HG02763 (cell line): ENCODE results near the gene SF3B3.
"Not testable (repeated sequence)": the region's sequence is repeated elsewhere in the genome, so short reads cannot be mapped to it uniquely, and the experiment has no call there.

Experiments used
- ATAC-seq: cut with Tn5 transposase; IDR thresholded peaks from one replicate; pipeline ENCODE4 v1.9.1; 2021; ENCODE audit warnings: mild to moderate bottlenecking, moderate library complexity; ENCODE audit not compliant: unreplicated experiment

The SF3B3 gene

DNA sequence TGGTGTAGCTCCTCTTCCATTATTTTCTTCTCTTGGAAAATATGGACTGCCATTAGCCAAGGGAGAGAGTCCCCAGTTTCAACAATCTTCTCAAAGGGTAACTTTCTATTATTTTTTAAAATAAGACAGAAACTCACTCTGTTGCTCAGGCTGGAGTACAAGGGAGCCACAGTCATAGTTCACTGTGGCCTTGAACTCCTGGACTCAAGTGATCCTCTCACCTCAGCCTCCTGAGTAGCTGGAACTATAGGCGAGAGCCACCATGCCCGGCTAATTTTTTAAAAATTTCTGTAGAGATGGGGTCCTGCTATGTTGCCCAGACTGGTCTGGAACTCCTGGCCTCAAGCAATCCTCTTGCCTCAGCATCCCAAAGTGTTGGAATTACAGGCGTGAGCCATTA lies 13.4 kb upstream of the SF3B3 start:
- ATAC-seq, result no peak

DNA sequence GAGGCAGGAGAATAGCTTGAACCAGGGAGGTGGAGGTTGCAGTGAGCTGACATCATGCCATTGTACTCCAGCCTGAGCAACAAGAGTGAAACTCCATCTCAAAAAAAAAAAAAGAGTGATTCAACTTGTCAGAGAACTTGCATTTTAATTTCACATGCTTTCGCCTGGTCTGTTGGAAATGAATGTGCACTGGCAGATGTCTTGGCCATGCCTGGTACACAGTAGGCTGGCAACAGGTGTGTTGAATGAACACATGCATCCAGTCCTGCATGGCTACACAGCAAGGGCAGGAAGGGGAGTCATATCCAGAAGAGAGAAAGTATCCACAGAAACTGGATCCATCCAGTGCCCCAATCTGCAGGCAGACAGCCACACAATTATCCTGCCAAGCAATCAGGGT lies 11.8 kb upstream of the SF3B3 start:
- ATAC-seq, result no peak

DNA sequence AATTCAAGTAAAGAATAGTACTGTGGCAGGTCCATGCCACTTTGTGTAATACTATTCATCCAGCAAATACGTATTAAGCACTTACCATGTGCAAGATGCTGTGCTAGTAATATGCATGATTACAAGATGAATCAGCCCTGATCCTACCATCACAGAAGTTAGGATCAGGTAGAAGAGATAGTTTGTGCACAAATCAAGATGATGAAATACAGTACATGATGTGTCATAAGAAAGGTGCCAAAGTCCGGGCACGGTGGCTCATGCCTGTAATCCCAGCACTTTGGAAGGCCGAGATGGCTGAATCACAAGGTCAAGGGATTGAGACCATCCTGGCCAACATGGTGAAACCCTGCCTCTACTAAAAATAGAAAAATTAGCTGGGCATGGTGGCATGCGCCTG lies 11.2 kb upstream of the SF3B3 start:
- no peak for ATAC-seq

DNA sequence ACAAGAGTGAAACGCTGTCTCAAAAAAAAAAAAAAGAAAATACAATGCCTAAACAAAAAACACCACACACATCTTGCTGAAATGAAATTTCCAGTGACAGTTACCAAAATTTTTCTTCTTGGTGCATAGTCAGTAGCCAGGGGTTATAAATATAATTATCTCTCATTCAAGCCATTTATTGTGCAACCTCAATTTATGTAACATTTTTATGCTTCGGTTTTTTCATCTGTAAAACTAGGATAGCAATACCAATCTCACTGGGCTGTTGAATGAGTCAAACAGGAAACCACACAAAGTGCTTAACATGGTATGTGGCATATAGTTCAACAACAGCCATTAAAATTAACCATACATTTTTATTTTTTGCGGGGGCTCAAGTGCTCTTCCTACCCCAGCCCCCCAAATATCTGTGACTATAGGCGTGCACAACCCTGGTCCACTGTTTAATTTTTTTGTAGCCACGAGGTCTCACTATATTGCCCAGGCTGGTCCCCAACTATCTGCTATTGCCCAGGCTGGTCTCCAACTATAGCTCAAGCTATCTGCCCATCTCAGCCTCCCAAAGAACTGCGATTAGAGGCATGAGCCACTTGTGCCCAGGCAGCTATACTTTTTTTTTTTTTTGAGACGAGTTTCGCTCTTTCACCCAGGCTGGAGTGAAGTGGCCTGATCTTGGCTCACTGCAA lies 2.9 kb upstream of the SF3B3 start:
- ATAC-seq, result no peak

DNA sequence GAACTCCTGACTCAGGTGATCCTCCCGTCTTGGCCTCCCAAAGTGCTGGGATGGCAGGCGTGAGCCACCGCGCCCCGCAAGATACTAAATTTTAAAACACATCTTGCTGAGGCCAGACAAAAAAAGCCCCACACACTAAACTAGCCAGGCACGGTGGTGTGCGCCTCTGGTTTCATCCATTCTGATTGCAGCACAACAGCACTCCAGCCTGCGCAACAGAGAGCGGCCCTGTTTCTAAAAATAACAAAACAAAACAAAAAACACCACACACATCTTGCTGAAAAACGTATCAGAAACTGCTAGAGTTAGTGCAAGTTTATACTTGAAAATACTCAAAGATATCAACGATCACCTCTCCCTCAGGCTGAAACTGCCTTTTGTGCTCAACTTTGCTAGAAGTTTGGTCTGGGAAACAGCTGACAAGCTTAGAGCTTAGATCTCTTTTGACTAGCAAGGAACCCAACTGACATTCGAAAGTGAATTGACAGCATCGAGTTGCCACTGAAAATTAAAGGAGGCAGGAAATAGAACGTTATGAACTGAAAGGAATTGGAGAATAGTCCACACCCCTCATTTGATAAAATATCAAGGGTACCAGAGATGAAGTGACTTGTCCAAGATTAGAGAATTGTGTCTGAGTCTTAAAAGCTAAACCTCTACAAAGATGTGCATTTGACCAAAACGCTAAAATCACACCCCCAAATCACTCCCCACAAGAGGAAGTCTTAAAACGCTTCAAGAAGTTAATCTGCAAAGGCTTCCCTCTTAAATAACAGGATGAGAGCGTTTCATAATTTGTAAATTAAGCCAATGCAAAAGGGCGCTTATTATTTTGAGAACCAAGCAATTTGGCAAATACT lies 1.2 kb upstream of the SF3B3 start:
- no peak for ATAC-seq

DNA sequence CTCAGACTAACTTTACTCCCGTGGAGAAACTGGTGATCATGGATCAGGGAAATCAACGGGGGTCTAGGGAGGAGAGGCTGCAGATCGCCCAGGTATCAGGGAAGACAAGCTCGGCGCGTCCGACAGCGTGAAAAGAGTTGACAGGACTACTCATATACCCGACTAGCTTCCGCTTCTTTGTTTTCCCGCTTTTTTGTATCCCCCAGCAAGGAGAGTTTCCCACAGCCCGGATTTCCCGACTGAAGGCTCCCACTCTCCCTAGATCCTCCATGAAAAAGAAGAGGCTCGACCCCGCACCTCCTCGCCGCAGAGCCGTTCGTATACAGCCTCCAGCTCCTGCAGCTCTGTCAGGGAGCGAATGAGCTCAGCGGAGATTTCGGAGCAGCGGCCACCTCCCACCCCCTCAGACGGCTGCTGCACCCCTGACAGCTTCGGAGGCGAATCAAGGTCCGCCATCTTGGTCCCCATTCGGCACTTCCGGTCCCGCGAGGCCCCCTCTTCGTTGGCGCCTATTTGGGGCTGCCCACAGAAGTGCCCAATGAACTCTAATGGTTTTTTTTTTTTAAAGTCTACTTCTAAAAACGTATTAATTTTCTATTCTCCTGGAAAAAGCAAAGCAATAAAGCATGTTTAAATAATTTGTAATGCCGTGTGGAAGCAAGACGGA lies 407 bp upstream of the SF3B3 start, which contains the start of gene COG4:
TSS of gene COG4 (minus strand) at position 479 of the 667 bp plus-strand sequence. CDS start at position 468, 11 bp downstream.
- peak; percentile 55 for ATAC-seq

DNA sequence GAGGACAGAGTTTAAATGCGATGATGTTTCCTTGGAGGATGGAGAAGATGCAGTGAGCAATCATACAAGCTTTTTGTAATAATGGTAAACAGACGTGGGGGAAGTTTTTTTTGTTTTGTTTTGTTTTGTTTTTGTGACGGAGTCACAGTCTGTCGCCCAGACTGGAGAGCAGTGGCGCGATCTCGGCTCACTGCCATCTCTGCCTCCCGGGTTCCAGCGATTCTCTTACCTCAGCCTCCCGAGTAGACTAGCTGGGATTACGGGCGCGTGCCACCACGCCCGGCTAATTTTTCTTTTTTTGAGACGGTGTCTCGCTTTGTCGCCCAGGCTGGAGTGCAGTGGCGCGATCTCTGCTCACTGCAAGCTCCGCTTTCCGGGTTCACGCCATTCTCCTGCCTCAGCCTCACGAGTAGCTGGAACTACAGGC lies 796 bp downstream of the SF3B3 start:
- ATAC-seq, result not testable (repeated sequence)

DNA sequence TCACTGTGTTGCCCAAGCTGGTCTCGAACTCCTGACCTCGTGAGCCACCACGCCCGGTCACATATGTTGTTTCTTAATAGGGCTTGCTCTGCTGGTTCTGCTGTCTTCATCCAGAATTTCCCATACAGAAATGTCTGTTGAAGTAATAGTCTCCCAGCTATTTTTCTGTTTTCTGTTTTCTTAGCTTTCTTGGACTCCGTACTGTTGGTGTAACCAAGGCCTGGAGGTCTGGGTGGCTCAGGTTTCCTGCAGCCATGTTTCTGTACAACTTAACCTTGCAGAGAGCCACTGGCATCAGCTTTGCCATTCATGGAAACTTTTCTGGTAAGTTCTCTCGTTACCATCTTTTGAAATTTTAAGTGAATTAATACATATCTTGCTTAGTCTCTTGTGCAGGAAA lies 2.8 kb downstream of the SF3B3 start:
- ATAC-seq, result no peak

DNA sequence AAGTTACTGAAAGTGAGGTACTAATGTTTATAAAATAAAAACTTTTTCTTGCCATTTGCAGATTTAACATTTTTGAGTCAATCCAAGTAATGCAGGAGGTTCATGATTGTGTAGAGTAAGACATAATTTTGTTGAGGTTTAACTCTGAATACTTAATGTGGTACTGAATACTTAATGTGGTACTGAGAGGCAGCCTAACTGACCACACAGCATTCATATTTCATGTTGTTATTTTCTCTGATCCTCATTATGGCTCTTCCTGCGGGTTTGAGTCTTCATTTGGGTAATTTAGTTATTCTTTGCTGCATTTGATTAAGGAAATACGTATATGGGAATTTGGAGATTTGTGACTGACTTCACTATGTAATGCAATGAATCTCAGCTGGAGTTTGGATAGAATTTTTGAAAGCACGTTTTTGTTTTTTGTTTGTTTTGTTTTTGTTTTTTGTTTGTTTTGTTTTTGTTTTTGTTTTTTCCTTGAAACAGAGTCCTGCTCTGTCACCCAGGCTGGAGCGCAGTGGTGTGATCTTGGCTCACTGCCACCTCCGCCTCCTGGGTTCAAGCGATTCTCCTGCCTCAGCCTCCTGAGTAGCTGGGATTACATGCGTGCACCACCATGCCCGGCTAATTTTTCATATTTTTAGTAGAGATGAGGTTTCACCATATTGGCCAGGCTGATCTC lies 3.8 kb downstream of the SF3B3 start:
- ATAC-seq, result no peak

DNA sequence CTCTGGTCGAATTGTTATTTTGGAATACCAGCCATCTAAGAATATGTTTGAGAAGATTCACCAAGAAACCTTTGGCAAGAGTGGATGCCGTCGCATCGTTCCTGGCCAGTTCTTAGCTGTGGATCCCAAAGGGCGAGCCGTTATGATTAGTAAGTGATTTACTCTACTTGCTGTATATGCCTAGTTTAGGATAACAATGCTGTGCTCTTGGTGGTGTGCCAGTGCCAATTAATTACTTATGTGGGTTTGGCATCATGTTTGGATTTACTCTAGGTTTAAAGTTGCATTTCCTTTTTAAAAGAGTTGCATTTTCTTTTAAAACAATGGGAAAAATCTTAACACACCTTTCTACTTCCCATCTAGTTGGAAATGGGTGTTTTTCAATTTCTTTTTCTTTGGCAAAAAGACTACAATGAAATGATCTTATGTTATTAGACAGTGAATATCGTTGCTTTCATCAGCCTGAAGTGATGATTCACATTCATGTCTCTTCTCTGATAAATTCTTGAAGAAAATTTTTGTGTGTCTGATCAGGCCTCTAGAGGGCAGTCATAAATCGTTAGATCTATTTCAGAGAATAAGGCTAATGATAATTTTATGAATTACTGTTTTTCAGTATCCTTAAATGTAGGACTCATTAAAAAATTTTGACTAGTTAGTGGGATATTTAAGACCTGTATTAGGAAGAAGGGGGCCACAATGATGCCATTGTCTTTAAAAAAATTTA lies 5.6 kb downstream of the SF3B3 start:
- no peak for ATAC-seq

DNA sequence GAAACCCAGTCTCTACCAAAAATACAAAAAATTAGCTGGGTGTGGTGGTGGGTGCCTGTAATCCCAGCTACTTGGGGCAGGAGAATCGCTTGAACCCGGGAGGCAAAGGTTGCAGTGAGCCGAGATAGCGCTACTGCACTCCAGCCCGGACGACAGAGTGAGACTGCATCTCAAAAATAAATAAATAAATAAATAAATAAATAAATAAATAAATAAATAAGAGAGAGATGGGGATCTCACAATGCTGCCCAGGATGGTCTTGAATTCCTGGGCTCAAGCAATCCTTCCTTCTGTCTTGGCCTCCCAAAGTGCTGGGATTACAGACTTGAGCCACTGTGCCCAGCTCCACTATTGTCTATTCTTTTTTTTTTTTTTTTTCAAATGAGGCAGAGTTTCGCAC lies 6.3 kb downstream of the SF3B3 start:
- ATAC-seq, result not testable (repeated sequence)

DNA sequence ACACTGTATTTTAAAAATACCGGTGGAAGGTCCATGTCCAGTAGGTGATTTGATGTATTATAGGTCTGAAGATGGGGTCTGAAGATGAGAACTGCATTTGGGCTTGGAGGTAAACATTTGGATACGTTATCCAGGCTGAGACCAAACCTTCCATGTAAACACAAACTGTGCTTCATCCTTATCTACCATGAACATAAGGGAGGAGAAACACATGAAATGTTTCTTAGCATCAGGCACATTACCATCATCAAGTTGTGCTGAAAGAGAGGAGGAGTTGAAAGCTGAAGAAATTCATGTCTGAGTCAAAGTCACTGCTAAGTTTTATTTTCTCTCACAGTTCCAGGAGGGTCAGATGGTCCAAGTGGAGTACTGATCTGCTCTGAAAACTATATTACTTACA lies 11.4 kb downstream of the SF3B3 start:
- no peak for ATAC-seq

DNA sequence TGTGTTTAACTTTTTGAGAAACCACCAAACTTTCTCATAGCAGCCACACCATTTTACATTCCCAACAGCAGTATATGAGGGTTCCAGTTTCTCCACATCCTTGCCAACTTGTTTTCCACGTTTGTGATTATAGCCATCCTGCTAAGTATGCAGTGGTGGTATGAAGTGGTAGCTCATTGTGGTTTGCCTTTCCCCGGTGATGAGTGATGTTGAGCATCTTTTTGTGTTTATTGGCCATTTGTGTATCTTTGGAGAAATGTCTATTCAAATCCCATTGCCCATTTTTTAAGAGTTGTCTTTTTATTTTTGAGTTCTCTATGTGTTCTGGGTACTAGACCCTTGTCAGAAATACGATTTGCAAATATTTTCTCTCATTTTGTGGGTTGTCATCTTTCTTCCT lies 17.4 kb downstream of the SF3B3 start:
- ATAC-seq, result no peak

DNA sequence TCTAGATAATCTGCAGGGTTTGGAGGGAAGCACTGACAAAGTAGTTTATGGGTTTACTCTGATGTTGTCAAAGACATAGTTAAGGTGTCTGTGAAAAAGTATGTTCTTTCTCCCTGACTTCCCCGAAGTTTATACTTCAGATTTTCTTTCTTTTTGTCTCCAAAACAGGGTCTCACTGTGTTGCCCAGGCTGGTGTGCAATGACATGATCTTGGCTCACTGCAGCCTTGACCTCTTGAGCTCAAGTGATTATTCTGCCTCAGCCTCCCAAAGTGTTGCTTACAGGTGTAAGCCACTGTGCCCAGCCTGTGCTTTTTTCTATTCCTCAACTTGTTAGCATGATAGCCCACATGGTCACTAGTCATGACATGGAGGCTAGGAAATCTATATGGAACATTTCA lies 20.9 kb downstream of the SF3B3 start:
- ATAC-seq, result no peak

DNA sequence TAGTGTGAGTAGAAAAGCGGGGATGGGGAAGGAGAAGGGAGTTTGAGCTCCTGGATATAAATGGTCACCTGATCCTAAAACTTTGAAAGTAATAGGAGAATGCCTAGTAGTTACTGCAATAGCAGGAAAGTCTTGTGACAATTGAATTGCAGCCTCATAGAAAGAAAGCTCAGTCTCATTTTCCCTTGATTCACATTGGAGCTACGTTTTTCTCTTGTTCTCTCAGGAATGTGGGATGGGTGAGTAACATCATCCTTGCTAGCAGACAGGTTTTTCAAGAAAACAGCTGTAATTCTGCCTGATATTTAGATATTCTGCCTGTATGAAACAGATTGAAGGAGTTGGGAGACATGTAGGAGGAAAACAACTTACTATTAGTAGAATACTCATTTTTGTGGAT lies 25.3 kb downstream of the SF3B3 start:
- no peak for ATAC-seq

DNA sequence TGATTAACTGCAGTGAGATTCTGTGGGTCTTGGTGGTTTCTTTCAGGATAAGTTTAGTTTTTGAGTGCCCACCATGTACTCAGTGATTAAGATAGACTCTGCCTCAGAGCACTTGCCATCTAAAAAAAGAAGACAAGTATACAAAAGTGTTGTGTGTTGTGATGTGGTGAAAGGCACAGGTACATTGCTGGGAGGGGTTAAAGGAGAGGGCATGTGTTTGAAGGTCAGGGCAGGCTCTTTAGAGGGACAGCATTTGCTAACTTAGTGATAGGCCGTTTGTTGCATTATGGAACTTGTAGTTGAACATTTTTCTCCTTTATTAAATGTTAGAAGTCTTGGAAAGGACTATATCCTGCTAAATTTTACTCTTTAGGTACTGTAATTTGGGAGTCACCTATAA lies 26.5 kb downstream of the SF3B3 start:
- ATAC-seq, result no peak

DNA sequence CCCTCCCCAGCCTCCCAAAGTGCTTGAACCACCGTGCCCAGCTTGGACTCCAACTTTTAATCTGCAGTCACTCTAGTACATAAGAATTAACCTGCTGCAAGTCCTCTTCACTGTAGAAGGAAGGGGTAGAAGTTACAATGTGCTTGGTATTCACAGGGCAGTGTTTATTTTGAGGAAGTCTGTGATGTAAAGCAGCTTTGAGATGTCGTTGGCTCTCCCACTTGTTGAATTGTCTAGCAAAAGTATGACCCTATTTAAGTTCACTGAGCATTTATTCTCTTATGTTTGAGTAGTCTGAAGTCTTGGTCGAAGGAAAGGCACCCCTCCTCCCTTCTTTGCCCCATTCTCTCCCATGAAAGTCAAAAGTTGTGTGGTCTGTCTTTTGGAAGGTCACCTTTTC lies 28.2 kb downstream of the SF3B3 start:
- ATAC-seq, result no peak

DNA sequence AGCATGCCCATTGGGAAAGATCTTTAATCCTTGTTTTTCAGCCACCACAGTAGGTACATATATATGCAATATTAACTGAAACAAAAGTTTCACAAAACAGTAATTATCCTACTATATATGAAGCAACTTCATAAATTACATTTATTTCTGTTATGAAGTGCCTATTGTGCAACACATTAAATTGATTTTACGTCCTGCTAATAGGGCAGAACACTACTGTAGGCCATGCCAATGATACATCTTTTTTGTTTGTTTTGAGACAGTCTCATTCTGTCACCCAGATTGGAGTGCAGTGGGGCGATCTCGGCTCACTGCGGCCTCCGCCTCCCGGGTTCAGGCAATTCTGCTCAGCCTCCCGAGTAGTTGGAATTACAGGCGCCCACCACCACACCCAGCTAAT lies 29.1 kb downstream of the SF3B3 start:
- no peak for ATAC-seq

DNA sequence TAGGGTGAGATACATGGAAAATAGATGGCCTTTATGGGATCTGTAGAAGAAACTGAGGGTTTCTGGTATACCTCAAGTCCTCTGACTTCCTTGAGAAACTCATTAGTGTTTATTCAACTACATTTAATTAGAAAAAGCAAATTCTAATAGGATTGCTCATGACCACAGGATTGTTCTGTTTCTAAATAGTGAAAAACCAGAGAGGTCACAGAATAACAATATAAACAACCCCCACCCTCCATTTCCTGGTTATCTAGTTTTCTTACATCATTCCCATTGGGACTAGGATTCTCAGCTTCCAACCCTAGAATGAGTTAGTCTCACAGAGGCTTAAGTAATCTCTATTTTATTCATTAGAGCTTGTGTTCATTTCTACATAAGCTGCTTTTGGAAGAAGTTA lies 30.0 kb downstream of the SF3B3 start:
- ATAC-seq, result no peak

DNA sequence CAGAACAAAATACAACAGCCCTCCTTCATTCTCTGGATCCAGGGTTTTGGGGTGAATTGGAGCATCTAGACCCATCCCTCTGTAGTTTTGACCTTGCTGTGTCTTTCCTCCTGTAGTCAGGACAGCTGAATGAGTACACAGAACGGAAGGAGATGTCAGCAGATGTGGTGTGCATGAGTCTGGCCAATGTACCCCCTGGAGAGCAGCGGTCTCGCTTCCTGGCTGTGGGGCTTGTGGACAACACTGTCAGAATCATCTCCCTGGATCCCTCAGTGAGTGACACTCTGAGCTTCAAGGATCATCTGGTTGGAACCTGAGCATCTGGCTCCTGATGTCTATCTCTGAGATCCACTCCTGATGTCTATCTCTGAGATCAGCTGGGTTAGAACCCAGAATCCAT lies 32.4 kb downstream of the SF3B3 start:
- no peak for ATAC-seq

DNA sequence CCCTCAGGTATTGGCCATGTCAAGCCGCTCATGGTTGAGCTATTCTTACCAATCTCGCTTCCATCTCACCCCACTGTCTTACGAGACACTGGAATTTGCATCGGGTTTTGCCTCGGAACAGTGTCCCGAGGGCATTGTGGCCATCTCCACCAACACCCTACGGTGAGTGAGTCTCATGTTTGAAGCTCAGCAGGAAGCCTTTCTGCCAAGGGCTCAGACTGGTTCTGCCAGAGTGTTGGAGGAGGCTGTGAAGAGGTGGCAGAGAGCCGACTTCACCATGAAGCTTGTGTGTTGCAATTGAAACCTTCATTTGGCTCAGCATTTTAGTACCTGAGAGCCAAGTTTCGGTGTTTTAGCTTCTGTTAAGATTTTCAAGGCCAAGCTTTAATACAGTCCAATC lies 38.0 kb downstream of the SF3B3 start:
- no peak for ATAC-seq
